CD4-positive, alpha-beta memory T cell (primary cell): Measurements from ENCODE around the gene KLK1. TPM values are rescaled to one million over a fixed set of nuclear protein-coding genes. Genes with fewer than 3 reads are reported as not detected.
"Not testable (repeated sequence)": the region's sequence is repeated elsewhere in the genome, so short reads cannot be mapped to it uniquely, and the experiment has no call there.

Source experiments
- CTCF ChIA-PET: fragments of 350-600 bp; sonication (Branson Sonifier 250); formaldehyde crosslinking; loops from one replicate; lab custom pipeline; 2021; ENCODE audit warnings: inconsistent platforms; ENCODE audit not compliant: partially characterized antibody; lab: Charles Lee
- POLR2A ChIA-PET: fragments of 350-600 bp; sonication (Branson Sonifier 250); formaldehyde crosslinking; loops from one replicate; lab custom pipeline; 2021; ENCODE audit not compliant: partially characterized antibody; lab: Charles Lee
- DNase-seq, 5 donors: peaks; one replicate each; pipeline versions ENCODE4 v3.0.0 to v3.0.0-alpha.2; 2020 to 2022; ENCODE audit warnings: mixed read lengths in 1 of 5
- H3K27ac ChIP-seq: one replicate; pipeline ENCODE4 v1.7.0; 2013; ENCODE audit warnings: low read depth, low read length
- H3K27me3 ChIP-seq: 2 replicates; pipeline ENCODE4 v1.7.0; 2013; ENCODE audit warnings: mild to moderate bottlenecking, low read length, moderate library complexity; ENCODE audit not compliant: insufficient read depth
- H3K36me3 ChIP-seq: 2 replicates; pipeline ENCODE4 v1.7.0; 2013; ENCODE audit warnings: mild to moderate bottlenecking, low read length, moderate library complexity; ENCODE audit not compliant: insufficient read depth
- H3K4me1 ChIP-seq: 2 replicates; pipeline ENCODE4 v1.7.0; 2013; ENCODE audit warnings: mild to moderate bottlenecking, low read length, moderate library complexity; ENCODE audit not compliant: insufficient read depth
- H3K4me3 ChIP-seq, 2 donors: one replicate each; pipeline ENCODE4 v1.7.0; 2013; ENCODE audit warnings: low read length in 2 of 2, mild to moderate bottlenecking in 1 of 2
- H3K9me3 ChIP-seq, 2 donors: one replicate each; pipeline ENCODE4 v1.7.0; 2013; ENCODE audit warnings: low read length in 2 of 2, control low read depth in 1 of 2; ENCODE audit not compliant: control insufficient read depth in 1 of 2
- H3K27ac Mint-ChIP-seq, 7 donors: one replicate each; pipeline ENCODE4 v1.8.0; 2020 to 2021; ENCODE audit warnings: mixed read lengths in 7 of 7, mild to moderate bottlenecking in 6 of 7, inconsistent platforms in 3 of 7, moderate library complexity in 3 of 7
- H3K27me3 Mint-ChIP-seq, 2 donors: one replicate each; pipeline ENCODE4 v1.8.0; 2020 to 2021; ENCODE audit warnings: mixed read lengths in 2 of 2
- H3K36me3 Mint-ChIP-seq, 2 donors: one replicate each; pipeline ENCODE4 v1.8.0; 2020 to 2021; ENCODE audit warnings: mixed read lengths in 2 of 2, inconsistent platforms in 1 of 2, mild to moderate bottlenecking in 1 of 2
- H3K4me1 Mint-ChIP-seq, 4 donors: one replicate each; pipeline ENCODE4 v1.8.0; 2020 to 2021; ENCODE audit warnings: mixed read lengths in 4 of 4, mild to moderate bottlenecking in 1 of 4
- H3K4me3 Mint-ChIP-seq, 8 donors: one replicate each; pipeline ENCODE4 v1.8.0; 2020 to 2021; ENCODE audit warnings: mixed read lengths in 8 of 8, mild to moderate bottlenecking in 7 of 8, moderate library complexity in 6 of 8, inconsistent platforms in 3 of 8
- H3K9me3 Mint-ChIP-seq, 8 donors: one replicate each; pipeline ENCODE4 v1.8.0; 2020 to 2021; ENCODE audit warnings: mixed read lengths in 8 of 8, mild to moderate bottlenecking in 5 of 8, inconsistent platforms in 3 of 8, moderate library complexity in 1 of 8
- intact Hi-C: fragments of 100-400 bp; cut with micrococcal nuclease; formaldehyde crosslinking; loops from one replicate; pipeline ENCODE4 v1.15.1; 2023
- polyA plus RNA-seq, 2 donors: library from polyadenylated mRNA; unstranded; fragments of 300-500 nt; fragmentation: Illumina TruSeq; gene quantifications; one replicate each; pipeline ENCODE4 v1.2.3, GENCODE V29; 2021
- total RNA-seq, 2 experiments: library from RNA; stranded (reverse); gene quantifications; one replicate each; pipeline ENCODE4 v1.2.3, GENCODE V29; 2021

KLK1 gene
- total and polyA plus RNA-seq, 4 experiments from 2014 or later: not detected

- H3K27ac Mint-ChIP-seq: no peak overlapping the region
- DNase-seq: no peak
These were observed 51.1 kb downstream of the KLK1 start for GRCh38 chr19:50772476-50772875.

GRCh38 chr19:50770888-50771287, 52.7 kb downstream of the KLK1 start:
- no peaks in the 10 kb centered on the region for H3K36me3 ChIP-seq
- no peaks in the 10 kb centered on the region for H3K27me3 ChIP-seq
- intact Hi-C loops: no loop called here
- Mint-ChIP-seq H3K9me3 (peaks cover 0 to 5% (median 0%) of the 10 kb centered on the region in 8 donors), H3K27me3 (peaks cover 8 to 24% of the 10 kb centered on the region in 2 donors), H3K4me3 (no peak overlapping the region), H3K27ac (no peak overlapping the region), H3K4me1 (peaks cover 0 to 1% (median 0%) of the 10 kb centered on the region in 4 donors), H3K36me3 (peaks cover 0 to 1% of the 10 kb centered on the region in 2 donors)
- no peaks in the 10 kb centered on the region for H3K4me1 ChIP-seq
- POLR2A ChIA-PET: no interaction called here
- no peaks in the 10 kb centered on the region for H3K9me3 ChIP-seq
- no peak for DNase-seq
- H3K4me3 ChIP-seq: no peak overlapping the region
- CTCF ChIA-PET: no interaction called here
- no peak overlapping the region for H3K27ac ChIP-seq

More at GRCh38 chr19:50772476-50772875, 51.1 kb downstream of the KLK1 start:
- ChIA-PET CTCF (no interaction called here), POLR2A (no interaction called here)
- no peak overlapping the region for H3K27ac ChIP-seq
- H3K27me3 ChIP-seq: peaks cover 3% of the 10 kb centered on the region
- H3K9me3 ChIP-seq: no peaks in the 10 kb centered on the region
- peaks cover 0 to 13% (median 3%) of the 10 kb centered on the region in 8 donors for H3K9me3 Mint-ChIP-seq
- H3K36me3 ChIP-seq: no peaks in the 10 kb centered on the region
- intact Hi-C loops: no loop called here
- peaks cover 0 to 1% of the 10 kb centered on the region in 2 donors for H3K36me3 Mint-ChIP-seq
- H3K4me1 ChIP-seq: no peaks in the 10 kb centered on the region
- H3K4me1 Mint-ChIP-seq: peaks cover 0 to 1% (median 0%) of the 10 kb centered on the region in 4 donors
- H3K4me3 ChIP-seq: no peak overlapping the region
- peaks cover 5 to 21% of the 10 kb centered on the region in 2 donors for H3K27me3 Mint-ChIP-seq
- H3K4me3 Mint-ChIP-seq: no peak overlapping the region

- intact Hi-C loops, H3K9me3 ChIP-seq, H3K9me3 Mint-ChIP-seq, H3K27ac ChIP-seq, CTCF ChIA-PET, H3K4me1 ChIP-seq, H3K27me3 ChIP-seq, H3K36me3 ChIP-seq, H3K4me3 ChIP-seq, H3K27ac Mint-ChIP-seq, POLR2A ChIA-PET, H3K36me3 Mint-ChIP-seq, DNase-seq, H3K4me3 Mint-ChIP-seq, H3K4me1 Mint-ChIP-seq: not testable (repeated sequence)
- H3K27me3 Mint-ChIP-seq: peaks cover 6 to 22% of the 10 kb centered on the region in 2 donors
These were observed 53.4 kb downstream of the KLK1 start, which contains the start of gene GPR32 for GRCh38 chr19:50770164-50770563. Gene GPR32, plus strand, starts transcription at chr19:50770464. Its CDS starts 137 bp downstream, at chr19:50770601.

Other genes with a start within 250 kb of the KLK1 start
- gene SYT3, start 183.9 kb downstream of the KLK1 start, total RNA-seq: not detected
- under 1 TPM in 1 of 2 donors, not detected in 1; 0.09 TPM for gene SYT3, start 183.9 kb downstream of the KLK1 start, polyA plus RNA-seq
- not detected for gene C19orf81, start 174.3 kb downstream of the KLK1 start, total RNA-seq
- not detected for gene C19orf81, start 174.3 kb downstream of the KLK1 start, polyA plus RNA-seq
- gene SHANK1, start 104.0 kb downstream of the KLK1 start, total RNA-seq: not detected
- not detected for gene SHANK1, start 104.0 kb downstream of the KLK1 start, polyA plus RNA-seq
- 1 to 10 TPM in 1 of 2 experiments, under 1 TPM in 1; 0.78 to 1.2 TPM for gene CLEC11A, start 100.4 kb downstream of the KLK1 start, total RNA-seq
- gene CLEC11A, start 100.4 kb downstream of the KLK1 start, polyA plus RNA-seq: under 1 TPM; 0.47 to 0.57 TPM
- not detected for gene GPR32, start 53.3 kb downstream of the KLK1 start, total RNA-seq
- gene GPR32, start 53.3 kb downstream of the KLK1 start, polyA plus RNA-seq: not detected
- not detected for gene ACP4, start 33.4 kb downstream of the KLK1 start, total RNA-seq
- not detected for gene ACP4, start 33.4 kb downstream of the KLK1 start, polyA plus RNA-seq
- not detected for gene KLK15, start 9.8 kb upstream of the KLK1 start, total RNA-seq
- gene KLK15, start 9.8 kb upstream of the KLK1 start, polyA plus RNA-seq: not detected
- gene KLK3, start 31.1 kb upstream of the KLK1 start, total RNA-seq: not detected
- gene KLK3, start 31.1 kb upstream of the KLK1 start, polyA plus RNA-seq: not detected
- not detected for gene KLK2, start 49.7 kb upstream of the KLK1 start, total RNA-seq
- gene KLK2, start 49.7 kb upstream of the KLK1 start, polyA plus RNA-seq: not detected
- gene KLK4, start 87.6 kb upstream of the KLK1 start, total RNA-seq: not detected
- gene KLK4, start 87.6 kb upstream of the KLK1 start, polyA plus RNA-seq: not detected
- gene KLK5, start 129.3 kb upstream of the KLK1 start, total RNA-seq: not detected
- gene KLK5, start 129.3 kb upstream of the KLK1 start, polyA plus RNA-seq: not detected
- not detected for gene KLK6, start 145.8 kb upstream of the KLK1 start, total RNA-seq
- gene KLK6, start 145.8 kb upstream of the KLK1 start, polyA plus RNA-seq: not detected
- gene KLK7, start 160.1 kb upstream of the KLK1 start, total RNA-seq: not detected
- gene KLK7, start 160.1 kb upstream of the KLK1 start, polyA plus RNA-seq: not detected
- gene KLK8, start 177.8 kb upstream of the KLK1 start, total RNA-seq: not detected
- gene KLK8, start 177.8 kb upstream of the KLK1 start, polyA plus RNA-seq: not detected
- gene KLK10, start 195.9 kb upstream of the KLK1 start, total RNA-seq: not detected
- gene KLK10, start 195.9 kb upstream of the KLK1 start, polyA plus RNA-seq: not detected
- not detected for gene KLK11, start 202.8 kb upstream of the KLK1 start, total RNA-seq
- gene KLK11, start 202.8 kb upstream of the KLK1 start, polyA plus RNA-seq: not detected
- gene KLK12, start 211.2 kb upstream of the KLK1 start, total RNA-seq: not detected
- gene KLK12, start 211.2 kb upstream of the KLK1 start, polyA plus RNA-seq: not detected
- not detected for gene KLK13, start 241.3 kb upstream of the KLK1 start, total RNA-seq
- not detected for gene KLK13, start 241.3 kb upstream of the KLK1 start, polyA plus RNA-seq